ENCODE results near the gene USH1C.

USH1C gene

DNA sequence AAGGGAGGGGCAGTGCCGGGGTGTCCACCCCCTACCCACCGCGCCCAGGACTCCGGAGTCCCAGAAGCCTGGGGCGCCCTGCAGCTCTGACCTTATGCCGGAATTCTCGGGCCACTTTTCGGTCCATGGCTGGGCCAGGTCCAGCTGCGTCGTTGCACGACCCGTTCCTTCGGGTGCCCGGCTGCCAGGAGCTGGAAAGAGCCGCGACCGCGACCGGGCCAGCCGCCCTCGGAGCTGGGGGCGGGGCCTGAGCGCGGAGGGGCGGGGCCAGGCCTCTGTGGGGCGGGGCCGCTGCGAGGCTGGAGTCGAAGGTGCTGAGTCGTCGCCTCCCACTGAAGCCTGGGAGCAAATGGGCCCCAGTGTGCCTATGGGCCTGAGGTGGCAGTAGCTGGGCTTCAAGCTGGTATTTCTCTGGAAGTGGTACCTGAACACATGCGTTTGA, at the start of gene USH1C:
Gene USH1C, minus strand, starts transcription at position 236 of the 442 bp plus-strand sequence. Its CDS starts 109 bp downstream, at position 127.
- no peak for DNase-seq

DNA sequence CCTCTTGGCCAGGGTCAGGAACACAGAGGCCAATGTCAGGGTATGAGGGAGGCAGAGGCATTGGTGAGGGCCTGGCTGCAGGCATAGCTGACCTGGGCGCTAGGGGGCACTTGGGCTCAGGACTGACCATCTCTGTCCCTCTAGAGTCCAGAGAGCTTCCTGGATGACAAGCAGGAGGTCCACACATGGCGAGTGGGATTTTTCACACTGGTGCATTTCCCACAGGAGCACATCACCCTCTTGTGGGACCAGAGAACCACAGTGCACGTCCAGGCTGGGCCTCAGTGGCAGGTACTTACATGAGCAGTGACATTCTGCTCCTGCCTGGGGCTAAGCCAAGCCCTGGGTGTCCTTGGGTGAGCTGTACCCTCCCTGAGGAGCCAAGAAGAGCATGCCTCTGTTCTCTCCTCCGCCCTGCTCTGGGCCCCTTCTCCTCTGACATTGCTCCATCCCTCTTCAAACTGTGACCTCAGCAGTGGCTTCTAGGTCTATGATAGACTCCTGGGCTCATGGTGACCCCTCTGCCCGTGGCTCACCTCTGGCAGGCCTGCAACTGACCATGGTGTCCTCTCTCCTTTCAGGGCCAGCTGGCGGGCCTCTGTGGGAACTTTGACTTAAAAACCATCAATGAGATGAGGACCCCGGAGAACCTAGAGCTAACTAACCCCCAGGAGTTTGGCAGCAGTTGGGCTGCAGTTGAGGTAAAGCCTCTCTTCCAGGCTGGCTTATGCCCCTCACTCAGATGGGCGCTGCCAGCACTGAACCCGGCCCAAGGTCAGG, 49.4 kb upstream of the USH1C start:
- DNase-seq = no peak

- DNase-seq = no peak
These were observed 47.1 kb upstream of the USH1C start for GRCh38 chr11:17591293-17591692.

- no peak for DNase-seq
These were observed 46.2 kb upstream of the USH1C start for GRCh38 chr11:17590463-17590862.

- DNase-seq = no peak
These were observed 44.5 kb upstream of the USH1C start for GRCh38 chr11:17588721-17589120.

GRCh38 chr11:17588166-17588565, 44.0 kb upstream of the USH1C start:
- no peak for DNase-seq

DNA sequence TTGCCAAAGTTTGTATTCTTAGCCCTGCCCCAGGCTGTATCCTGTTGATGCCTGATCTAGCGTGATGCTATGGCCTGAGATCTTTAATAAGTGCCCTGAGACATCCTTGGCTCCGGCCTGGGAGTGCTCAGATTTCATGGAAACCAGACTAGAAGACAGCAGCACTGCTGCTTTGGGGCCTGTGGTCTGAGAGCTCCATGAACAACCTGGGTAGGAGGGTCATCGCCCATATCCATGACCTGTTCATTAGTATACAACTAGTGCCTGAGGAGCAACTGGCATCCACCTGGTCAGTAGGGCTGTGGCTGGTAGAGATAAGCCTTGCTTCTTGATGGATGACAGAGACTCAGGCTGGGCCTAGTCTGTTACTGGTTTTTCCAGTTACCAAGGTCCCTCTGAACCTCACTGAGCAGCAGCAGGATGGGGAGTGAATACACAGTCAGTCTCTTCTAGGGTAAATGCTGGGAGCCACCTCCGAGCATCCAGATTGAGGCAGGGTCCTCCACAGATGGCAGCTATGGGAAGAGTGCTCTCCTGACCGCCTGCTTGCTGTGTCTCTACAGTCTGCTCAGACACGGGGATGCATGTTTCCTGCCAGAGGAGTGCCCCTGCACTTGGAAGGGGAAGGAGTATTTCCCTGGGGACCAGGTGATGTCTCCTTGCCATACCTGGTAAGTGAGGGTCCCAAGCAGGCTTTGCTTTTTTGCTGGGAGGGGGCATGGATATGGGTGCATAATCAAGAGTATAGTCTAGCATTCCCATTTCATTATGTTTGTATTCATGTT, 41.9 kb upstream of the USH1C start:
- no peak for DNase-seq

- DNase-seq = no peak
These were observed 37.5 kb upstream of the USH1C start for GRCh38 chr11:17581732-17582053.

DNA sequence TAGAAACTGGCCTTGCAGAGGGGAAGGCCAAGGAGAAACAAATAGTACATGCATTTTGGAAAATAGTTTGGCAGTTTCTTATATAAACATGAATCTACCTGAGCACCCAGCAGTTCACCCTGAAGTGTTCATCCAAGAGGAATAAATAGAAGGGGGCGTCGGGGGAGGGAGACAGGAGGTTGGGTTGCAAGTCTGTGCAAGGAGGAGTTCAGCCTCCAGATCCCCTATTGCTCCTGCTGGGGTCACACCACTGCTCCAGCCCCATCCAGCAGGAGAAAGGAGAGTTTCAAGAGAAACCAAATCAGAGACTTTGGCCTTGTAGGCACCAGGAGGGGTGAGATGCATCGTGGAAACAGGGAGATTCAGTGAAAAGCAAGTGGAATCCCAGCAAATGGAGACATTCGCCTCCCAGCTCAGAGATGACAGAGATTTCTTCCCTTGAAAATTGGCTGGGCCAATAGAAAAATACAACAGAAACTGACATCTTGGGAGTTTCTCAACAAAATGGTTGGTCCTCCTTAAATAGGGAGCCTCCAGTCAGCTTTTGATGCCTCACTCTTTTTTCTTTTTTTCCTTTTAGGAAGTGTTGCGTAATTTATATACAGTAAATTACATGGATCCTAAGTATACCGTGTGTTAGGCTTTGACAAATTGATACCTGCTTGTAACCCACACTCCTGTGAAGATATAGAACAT, 37.0 kb upstream of the USH1C start:
- no peak for DNase-seq

DNA sequence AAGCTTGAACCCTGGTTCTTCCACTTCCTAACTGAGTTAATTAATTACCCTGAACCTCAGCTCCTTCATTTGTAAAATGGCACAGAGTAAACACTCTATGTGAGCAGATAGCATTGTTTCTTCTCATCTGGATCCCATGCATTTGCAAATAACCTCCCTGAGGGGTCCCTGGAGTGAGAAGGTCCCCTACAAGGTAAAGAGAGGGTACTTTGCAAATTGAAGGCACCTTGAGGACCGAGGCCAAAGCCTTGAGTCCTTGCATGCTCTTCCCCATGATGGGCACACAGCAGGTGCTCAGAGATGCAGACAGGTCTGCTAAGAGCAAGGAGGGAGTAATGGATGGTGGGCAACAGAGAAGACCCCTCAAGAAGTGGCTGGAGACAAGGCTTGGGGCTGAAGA, 36.1 kb upstream of the USH1C start:
- no peak for DNase-seq

- DNase-seq = no peak
These were observed 35.2 kb upstream of the USH1C start for GRCh38 chr11:17579451-17579850.

DNA sequence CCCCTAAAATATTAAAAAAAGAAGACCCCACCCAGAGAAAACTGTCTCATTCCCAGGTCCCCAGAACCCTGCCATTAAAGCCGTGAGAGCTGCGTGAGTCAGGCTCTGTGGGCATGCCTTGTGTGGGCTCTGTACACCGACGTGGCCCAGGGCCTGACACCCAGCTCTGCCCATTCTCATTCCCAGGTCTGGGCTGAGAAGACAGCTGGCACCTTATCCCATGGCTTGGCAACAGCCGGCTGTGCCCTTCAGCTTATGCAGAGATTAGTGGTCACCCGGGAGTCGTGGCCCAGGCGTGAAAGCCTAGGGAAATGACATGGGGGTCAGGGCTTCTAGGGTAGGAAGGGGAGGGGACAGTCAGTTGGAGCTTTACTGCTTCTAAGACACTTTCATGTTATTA, 34.7 kb upstream of the USH1C start:
- DNase-seq = no peak

GRCh38 chr11:17578296-17578695, 34.1 kb upstream of the USH1C start:
- DNase-seq = no peak

DNA sequence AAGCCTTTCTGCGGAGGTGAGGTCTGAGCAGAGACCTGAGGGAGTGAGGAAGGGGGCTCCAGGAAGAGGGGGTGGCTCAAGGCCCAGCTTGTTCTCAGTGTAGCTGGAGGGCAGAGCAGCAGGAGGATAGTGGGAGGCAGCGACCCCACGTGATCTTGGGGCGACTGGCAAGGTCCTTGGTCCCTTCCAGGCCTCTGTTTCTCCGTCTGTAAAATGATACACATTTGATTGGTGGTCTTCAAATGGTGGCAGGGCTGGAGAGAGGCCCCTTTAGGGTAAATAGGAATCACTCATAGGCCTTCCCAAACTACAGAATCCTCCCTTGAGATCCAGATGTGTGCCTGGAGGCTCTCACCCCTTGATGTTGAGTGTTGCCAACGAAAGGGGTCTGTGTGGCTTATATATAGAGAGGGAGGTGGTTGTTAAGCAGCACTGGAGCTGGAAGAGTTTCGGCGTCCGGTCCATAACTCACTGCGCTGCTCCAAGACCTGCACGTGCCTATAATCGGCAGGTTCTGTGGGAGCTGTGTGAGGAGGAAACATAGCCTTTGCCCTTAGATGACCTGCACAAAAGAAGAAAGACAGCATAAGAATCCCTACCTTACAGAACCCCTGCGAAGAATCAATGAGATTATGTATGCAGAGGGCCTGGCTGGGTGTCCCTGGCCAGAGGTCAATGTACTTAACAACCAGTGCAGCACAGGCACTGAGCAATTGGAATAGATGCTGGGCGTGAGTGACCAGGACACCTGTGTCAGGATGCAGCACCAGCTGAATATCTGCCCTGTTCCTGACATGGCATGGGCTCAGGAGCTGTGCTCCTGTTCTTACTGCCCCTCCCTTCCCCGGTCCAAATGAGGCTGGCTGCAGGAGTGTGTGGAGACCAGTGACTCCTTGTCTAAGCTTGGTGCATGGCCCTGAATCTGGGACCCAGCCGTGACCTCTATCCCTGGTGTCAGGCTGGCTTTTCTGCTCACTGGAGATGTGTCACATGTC, 31.5 kb upstream of the USH1C start:
- no peak for DNase-seq

GRCh38 chr11:17574141-17575091, 30.2 kb upstream of the USH1C start:
- no peak for DNase-seq

DNA sequence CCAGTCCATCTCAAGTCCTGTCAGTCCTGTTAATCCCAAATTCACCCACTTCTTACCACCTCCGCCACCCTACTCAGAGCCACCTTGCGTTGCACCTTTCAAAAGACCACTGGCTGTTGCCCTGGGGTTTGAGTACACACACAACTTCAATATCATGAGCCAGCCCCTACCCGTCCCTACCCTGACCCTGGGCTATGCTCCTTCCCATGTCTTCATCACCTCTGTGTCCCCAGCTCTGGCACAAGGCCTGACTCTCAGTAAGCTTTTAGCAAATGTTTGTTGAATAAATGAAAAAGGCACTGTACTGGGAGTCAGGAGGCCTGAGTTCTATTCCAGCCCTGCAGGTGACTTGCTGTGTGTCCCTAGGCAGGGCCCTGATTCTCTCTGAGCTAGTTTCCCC, 29.3 kb upstream of the USH1C start:
- DNase-seq = no peak

DNA sequence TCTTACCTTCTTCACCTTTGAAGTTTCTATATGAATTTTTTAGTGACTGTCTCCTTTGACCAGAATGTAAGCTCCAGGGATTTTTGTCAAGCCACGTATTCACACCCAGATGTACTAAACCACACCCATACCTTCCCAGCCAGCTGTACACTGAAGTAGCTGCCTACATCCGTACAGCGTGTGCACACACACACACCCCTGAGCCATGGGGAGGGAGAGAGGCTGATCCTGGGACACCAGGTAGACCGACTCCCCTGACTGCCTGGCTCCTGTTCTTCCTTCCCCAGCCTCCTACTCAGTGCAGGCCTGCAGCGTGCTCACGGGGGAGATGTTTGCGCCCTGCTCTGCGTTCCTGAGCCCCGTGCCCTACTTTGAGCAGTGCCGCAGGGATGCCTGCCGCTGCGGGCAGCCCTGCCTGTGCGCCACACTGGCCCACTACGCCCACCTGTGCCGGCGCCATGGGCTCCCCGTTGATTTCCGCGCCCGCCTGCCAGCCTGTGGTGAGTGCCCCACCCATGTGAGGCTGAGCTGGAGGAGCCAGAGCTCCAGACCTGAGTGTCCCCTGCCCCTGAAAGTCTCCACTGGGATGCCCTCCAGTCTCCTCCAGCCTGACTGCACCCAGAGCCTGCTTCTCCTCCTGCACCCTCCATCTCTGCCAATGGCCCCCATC, 28.7 kb upstream of the USH1C start:
- DNase-seq = no peak

- DNase-seq = no peak
These were observed 28.1 kb upstream of the USH1C start for GRCh38 chr11:17572359-17572690.

DNA sequence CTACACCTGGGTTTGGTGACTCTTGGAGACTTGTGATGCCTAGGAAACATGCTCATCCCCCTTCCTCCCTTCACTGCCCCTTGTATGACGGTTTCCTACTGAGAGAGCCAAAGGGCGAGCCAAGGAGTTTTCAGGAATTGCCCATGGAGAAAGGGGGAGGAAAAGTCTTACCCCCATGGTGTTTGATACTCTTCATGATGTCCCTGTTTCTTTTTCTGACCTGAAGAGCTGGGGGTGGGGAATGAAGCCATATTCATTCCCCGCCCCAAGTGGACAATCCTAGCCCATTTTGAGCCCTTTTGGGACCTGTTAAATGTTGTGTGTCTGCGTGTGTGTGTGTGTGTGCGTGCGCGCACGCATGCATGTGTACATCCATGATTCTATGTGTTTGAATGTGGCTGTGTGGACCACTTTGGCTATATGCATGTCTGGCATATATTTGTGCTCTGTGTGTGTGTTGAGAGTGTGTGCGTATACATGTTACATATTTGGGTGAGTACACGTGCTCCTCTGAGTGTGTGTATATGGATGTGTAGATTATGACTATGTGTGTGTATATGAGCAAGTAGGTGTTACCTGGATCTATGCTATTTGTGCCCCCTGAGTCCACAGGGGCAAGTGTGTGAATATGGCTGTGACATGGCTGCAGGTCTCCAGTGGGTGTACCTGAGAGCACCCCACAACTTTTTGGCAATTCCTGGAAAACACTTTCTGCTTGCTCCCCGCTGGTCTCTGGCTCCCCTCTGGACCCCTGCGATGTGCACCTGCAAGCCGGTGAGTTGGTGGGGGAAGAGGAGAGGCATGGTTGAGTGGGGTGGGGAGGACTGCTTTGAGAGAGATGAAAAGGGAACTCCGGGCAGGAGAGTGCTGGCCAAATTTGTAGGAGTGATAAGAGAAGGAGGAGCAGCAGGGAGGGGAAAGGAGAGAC, 27.5 kb upstream of the USH1C start:
- no peak for DNase-seq

DNA sequence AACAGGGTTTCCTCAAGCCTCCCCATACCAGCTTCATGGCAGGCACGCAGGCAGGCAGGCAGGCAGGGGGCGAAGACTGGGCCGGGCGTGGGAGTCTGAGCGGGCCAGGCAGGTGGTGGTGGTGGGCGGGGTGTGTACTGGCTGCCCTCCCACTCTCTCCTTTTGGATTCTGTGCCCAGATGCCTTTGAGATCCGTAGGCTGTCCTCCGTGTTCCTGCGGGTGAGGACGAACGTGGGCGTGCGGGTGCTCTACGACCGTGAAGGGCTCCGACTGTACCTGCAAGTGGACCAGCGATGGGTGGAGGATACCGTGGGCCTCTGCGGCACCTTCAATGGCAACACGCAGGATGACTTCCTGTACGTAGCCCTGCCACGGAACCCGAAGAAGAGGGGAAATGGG, 25.8 kb upstream of the USH1C start:
- DNase-seq = no peak

All from activated CD4-positive, alpha-beta T cell treated with anti-CD3 and anti-CD28 coated beads for 4 hours (primary cell).